GM19239 (cell line): Measurements from ENCODE around the gene PDE4C.
"Not testable (repeated sequence)": the region's sequence is repeated elsewhere in the genome, so short reads cannot be mapped to it uniquely, and the experiment has no call there.

Experiments used
- DNase-seq: peaks from one replicate; pipeline ENCODE4 v3.0.0; 2011; ENCODE audit warnings: low spot score; ENCODE audit not compliant: insufficient read length
- FAIRE-seq: peaks from 2 replicates; lab custom pipeline; 2011; peaks lifted over from hg19 to GRCh38; lab: Jason Lieb, UNC

Gene PDE4C

GRCh38 chr19:18226956-18227780 lies 930 bp upstream of the PDE4C start:
- no peak for FAIRE-seq
- no peak for DNase-seq

- no peak for FAIRE-seq
- no peak for DNase-seq
Measured at GRCh38 chr19:18225355-18225701, 910 bp downstream of the PDE4C start.

- DNase-seq (peak; percentile 97), FAIRE-seq (peak; percentile 97)
Measured at GRCh38 chr19:18224525-18225354, 1.5 kb downstream of the PDE4C start.

- peak; percentile 49 for FAIRE-seq
- DNase-seq = peak; percentile 51
Measured at GRCh38 chr19:18223860-18224524, 2.2 kb downstream of the PDE4C start.

GRCh38 chr19:18221815-18222725 lies 4.2 kb downstream of the PDE4C start:
- no peak for DNase-seq
- FAIRE-seq = no peak

GRCh38 chr19:18220632-18221275 lies 5.5 kb downstream of the PDE4C start:
- DNase-seq (no peak), FAIRE-seq (no peak)

- FAIRE-seq = no peak
- no peak for DNase-seq
Measured at GRCh38 chr19:18219911-18220631, 6.2 kb downstream of the PDE4C start.

- DNase-seq (no peak), FAIRE-seq (no peak)
Measured at GRCh38 chr19:18218600-18218999, 7.6 kb downstream of the PDE4C start.

- no peak for FAIRE-seq
- no peak for DNase-seq
Measured at GRCh38 chr19:18218159-18218558, 8.1 kb downstream of the PDE4C start.

- no peak for DNase-seq
- FAIRE-seq = no peak
Measured at GRCh38 chr19:18216789-18217188, 9.4 kb downstream of the PDE4C start.

- DNase-seq (no peak), FAIRE-seq (no peak)
Measured at GRCh38 chr19:18214779-18215433, 11.3 kb downstream of the PDE4C start.

- DNase-seq (no peak), FAIRE-seq (no peak)
Measured at GRCh38 chr19:18211683-18212082, 14.6 kb downstream of the PDE4C start.

GRCh38 chr19:18209912-18210311 lies 16.3 kb downstream of the PDE4C start:
- not testable (repeated sequence) for FAIRE-seq, DNase-seq

GRCh38 chr19:18208098-18208951 lies 17.9 kb downstream of the PDE4C start:
- no peak for DNase-seq
- no peak for FAIRE-seq

GRCh38 chr19:18206018-18206417 lies 20.2 kb downstream of the PDE4C start:
- DNase-seq = no peak
- FAIRE-seq = no peak

- DNase-seq = no peak
- FAIRE-seq = no peak
Measured at GRCh38 chr19:18205200-18205892, 20.9 kb downstream of the PDE4C start.
